Measurements from ENCODE around the gene PRKCG. TPM values are rescaled to one million over a fixed set of nuclear protein-coding genes. Genes with fewer than 3 reads are reported as not detected.

The PRKCG gene
- total RNA-seq, 2 experiments from 2014 or later: 0.40 to 0.45 TPM

DNA sequence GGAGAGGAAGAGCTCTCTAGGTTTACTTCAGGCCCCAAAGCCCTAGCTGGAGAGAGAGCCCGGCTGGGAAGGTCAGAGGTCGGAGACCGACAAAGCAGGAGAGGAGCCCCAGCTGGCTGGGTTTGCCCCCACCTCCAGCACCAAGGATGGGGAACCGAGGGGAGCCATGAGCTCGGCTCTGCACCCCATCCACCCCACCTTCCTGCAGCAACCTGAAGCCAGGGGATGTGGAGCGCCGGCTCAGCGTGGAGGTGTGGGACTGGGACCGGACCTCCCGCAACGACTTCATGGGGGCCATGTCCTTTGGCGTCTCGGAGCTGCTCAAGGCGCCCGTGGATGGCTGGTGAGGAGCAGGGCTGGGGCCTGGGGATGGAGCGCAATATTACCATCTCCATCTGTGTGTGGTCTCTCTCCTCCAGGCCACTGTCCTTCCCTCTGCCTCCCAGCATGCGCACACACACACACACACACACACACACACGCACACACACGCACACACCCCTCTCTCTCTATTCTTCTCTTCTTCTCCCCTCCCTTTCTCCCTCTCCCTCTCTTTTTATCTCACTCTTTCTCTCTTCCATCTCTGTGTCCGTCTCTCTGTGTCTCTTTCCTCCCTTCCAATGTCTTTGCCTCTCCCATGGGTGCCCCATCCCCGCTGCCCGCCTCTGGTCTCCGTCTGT is 10.4 kb downstream of the PRKCG start:
- H3K4me3 Mint-ChIP-seq: no peak overlapping the region
- H3K27ac Mint-ChIP-seq: no peak overlapping the region
- no peaks in the 10 kb centered on the region for H3K36me3 Mint-ChIP-seq (ENCODE audit: low read depth)
- POLR2A ChIA-PET: no interaction called here
- CTCF ChIA-PET: no interaction called here
- no peaks in the 10 kb centered on the region for H3K9me3 Mint-ChIP-seq
- H3K4me1 Mint-ChIP-seq: peaks cover 5% of the 10 kb centered on the region
- H3K27me3 Mint-ChIP-seq: no peaks in the 10 kb centered on the region
- no peak for DNase-seq

DNA sequence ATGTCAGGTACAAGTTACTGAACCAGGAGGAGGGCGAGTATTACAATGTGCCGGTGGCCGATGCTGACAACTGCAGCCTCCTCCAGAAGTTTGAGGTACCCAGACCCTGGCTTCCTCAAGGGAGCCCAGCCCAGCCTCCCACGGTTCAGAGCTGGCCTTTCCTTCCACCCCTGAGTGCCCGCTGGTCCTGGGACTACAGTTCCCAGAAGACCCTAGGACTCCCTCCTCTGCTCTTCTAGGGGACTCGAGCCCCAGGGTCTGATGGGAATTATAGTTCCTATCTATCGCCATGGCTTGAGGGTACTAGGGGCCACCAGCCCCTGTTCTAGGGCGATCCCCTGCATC is 11.0 kb downstream of the PRKCG start:
- Mint-ChIP-seq H3K4me3 (no peak overlapping the region), H3K9me3 (no peaks in the 10 kb centered on the region), H3K36me3 (ENCODE audit: low read depth) (no peaks in the 10 kb centered on the region), H3K27ac (no peak overlapping the region), H3K4me1 (peaks cover 5% of the 10 kb centered on the region), H3K27me3 (peaks cover 2% of the 10 kb centered on the region)
- no peak for DNase-seq
- POLR2A ChIA-PET: no interaction called here
- CTCF ChIA-PET: interaction anchor here (0.5 kb wide), 1 partner anchor 180 kb away, joined by 3 read pairs; no protein-coding TSS in a partner anchor

DNA sequence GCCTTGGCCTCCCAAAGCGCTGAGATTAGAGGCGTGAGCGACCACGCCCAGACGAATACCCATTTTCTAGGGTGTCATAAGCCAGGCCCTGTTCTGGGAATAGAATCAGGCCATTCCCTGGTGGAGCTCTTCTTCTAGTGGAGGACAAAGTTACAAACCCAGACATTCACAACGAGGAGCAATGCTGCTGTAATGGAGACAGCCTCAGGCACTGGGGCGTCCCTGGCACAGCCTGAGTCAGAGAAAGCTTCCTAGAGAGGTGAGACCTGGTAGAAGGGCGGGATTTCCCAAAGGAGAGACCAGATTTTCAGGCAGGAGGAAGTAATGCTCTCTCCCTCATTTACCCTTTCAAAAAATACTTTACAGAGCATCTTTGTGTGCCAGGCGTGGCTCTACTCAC is 12.7 kb downstream of the PRKCG start:
- H3K36me3 Mint-ChIP-seq (ENCODE audit: low read depth): no peaks in the 10 kb centered on the region
- no peaks in the 10 kb centered on the region for H3K9me3 Mint-ChIP-seq
- POLR2A ChIA-PET: no interaction called here
- CTCF ChIA-PET: interaction anchor here (1.1 kb wide), 1 partner anchor 13 kb away, joined by 3 read pairs; the partner anchor contains the start of gene PRKCG
- DNase-seq: no peak
- peaks cover 6% of the 10 kb centered on the region for H3K27me3 Mint-ChIP-seq
- H3K27ac Mint-ChIP-seq: peak overlapping the region; percentile 13
- H3K4me3 Mint-ChIP-seq: no peak overlapping the region
- peaks cover 12% of the 10 kb centered on the region for H3K4me1 Mint-ChIP-seq

DNA sequence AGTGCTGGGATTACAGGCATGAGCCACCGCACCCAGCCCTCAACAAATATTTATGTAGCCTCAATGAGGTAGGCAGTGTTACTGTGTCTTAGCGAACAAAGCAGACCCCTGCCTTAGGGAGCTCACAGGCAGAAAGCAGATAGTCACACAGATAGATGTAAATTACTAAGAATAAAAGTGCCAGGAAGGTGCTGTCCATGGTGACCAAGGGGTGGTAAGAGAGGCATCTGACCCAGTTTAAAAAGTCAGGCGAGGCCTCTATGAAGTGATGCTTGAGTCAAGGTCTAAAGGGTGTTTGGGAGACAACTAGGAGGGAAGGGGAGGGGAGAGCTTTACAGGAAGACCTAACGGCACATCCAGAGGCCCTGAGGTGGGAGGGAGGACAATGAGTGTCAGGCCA is 14.7 kb downstream of the PRKCG start:
- POLR2A ChIA-PET: no interaction called here
- no peak for DNase-seq
- no peaks in the 10 kb centered on the region for H3K36me3 Mint-ChIP-seq (ENCODE audit: low read depth)
- no peaks in the 10 kb centered on the region for H3K9me3 Mint-ChIP-seq
- H3K4me1 Mint-ChIP-seq: peaks cover 7% of the 10 kb centered on the region
- H3K27ac Mint-ChIP-seq: no peak overlapping the region
- H3K4me3 Mint-ChIP-seq: no peak overlapping the region
- peaks cover 6% of the 10 kb centered on the region for H3K27me3 Mint-ChIP-seq
- CTCF ChIA-PET: interaction anchor here (0.5 kb wide), 1 partner anchor 734 kb away, joined by 4 read pairs; no protein-coding TSS in a partner anchor

DNA sequence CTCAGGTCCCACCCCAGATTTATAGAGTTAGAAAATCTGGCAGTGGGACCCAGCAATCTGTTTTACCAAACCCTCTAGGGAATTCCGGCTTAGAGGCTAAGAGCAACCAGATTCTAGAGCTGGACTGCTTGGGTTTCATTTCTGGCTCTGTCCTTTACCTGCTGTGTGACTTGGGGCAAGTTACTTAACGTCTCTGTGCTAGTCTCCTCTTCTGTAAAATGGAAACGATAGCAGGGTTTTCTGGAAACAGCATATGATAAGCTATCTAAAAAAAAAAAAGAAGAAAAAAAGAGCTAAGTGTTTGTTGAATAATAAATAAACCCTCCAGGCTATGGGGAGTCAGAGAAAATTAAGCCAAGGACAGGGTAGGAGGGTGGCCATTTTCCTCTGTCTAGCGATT is 15.5 kb downstream of the PRKCG start:
- peaks cover 6% of the 10 kb centered on the region for H3K27me3 Mint-ChIP-seq
- no peak overlapping the region for H3K27ac Mint-ChIP-seq
- ChIA-PET CTCF (interaction anchor here (0.5 to 0.7 kb wide), 2 partner anchors 282 to 735 kb away, joined by 3 to 4 read pairs; no protein-coding TSS in a partner anchor), POLR2A (no interaction called here)
- H3K36me3 Mint-ChIP-seq (ENCODE audit: low read depth): no peaks in the 10 kb centered on the region
- no peaks in the 10 kb centered on the region for H3K9me3 Mint-ChIP-seq
- peaks cover 7% of the 10 kb centered on the region for H3K4me1 Mint-ChIP-seq
- DNase-seq: no peak
- no peak overlapping the region for H3K4me3 Mint-ChIP-seq

DNA sequence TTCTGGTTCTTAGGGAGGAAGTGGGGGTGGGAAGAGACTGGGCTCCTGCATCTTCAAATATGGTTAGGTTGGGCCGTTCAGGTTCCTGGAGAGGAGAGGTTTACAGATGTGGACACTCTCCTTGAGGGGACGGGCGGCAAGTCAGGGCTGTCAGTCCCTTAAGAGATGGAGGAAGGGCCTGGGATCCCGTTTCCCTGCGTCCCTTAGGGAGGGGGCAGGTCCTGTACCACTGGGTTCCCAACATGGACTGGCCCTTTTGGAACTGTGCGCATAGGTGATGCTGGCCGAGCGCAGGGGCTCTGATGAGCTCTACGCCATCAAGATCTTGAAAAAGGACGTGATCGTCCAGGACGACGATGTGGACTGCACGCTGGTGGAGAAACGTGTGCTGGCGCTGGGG is 16.2 kb downstream of the PRKCG start:
- no peak overlapping the region for H3K27ac Mint-ChIP-seq
- no peaks in the 10 kb centered on the region for H3K9me3 Mint-ChIP-seq
- POLR2A ChIA-PET: no interaction called here
- CTCF ChIA-PET: interaction anchor here (0.7 kb wide), 1 partner anchor 281 kb away, joined by 3 read pairs; no protein-coding TSS in a partner anchor
- no peaks in the 10 kb centered on the region for H3K36me3 Mint-ChIP-seq (ENCODE audit: low read depth)
- peaks cover 6% of the 10 kb centered on the region for H3K27me3 Mint-ChIP-seq
- no peak for DNase-seq
- peaks cover 7% of the 10 kb centered on the region for H3K4me1 Mint-ChIP-seq
- no peak overlapping the region for H3K4me3 Mint-ChIP-seq

DNA sequence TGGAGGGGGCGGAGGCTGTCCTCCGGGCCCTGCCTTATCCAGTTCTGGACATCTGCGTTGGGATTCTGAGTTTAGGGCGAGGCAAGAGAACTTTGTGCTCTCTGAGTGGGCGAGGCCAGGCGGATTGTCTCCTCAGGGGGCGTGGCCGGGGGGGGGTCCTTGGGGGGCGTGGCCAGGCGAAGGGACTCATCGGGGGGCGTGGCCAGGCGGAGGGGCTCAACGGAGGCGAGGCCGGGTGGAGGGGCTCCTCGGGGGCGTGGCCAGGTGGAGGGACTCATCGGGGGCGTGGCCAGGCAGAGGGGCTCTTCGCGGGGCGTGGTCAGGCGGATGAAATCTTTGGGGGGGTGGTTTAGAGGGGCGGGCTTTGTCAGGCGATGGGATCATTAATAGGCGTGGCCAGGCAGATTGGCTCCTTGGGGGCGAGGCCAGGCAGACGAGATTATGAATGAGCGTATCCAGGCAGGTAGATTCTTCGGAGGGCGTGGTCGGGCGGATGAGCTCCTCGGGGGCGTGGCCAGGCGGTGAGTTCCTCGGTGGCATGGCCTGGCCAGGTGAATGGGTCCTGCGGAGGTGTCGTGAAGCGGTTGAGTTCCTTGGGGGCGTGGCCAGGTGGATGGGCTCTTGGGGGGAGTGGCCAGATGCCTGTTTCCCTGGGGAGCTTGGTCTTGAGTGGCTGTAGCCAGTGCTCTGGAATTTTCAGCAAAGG is 16.8 kb downstream of the PRKCG start:
- ChIA-PET POLR2A (no interaction called here), CTCF (no interaction called here)
- Mint-ChIP-seq H3K9me3 (no peaks in the 10 kb centered on the region), H3K4me3 (no peak overlapping the region), H3K27me3 (peaks cover 6% of the 10 kb centered on the region), H3K36me3 (ENCODE audit: low read depth) (no peaks in the 10 kb centered on the region), H3K27ac (no peak overlapping the region), H3K4me1 (peaks cover 7% of the 10 kb centered on the region)
- DNase-seq: no peak

DNA sequence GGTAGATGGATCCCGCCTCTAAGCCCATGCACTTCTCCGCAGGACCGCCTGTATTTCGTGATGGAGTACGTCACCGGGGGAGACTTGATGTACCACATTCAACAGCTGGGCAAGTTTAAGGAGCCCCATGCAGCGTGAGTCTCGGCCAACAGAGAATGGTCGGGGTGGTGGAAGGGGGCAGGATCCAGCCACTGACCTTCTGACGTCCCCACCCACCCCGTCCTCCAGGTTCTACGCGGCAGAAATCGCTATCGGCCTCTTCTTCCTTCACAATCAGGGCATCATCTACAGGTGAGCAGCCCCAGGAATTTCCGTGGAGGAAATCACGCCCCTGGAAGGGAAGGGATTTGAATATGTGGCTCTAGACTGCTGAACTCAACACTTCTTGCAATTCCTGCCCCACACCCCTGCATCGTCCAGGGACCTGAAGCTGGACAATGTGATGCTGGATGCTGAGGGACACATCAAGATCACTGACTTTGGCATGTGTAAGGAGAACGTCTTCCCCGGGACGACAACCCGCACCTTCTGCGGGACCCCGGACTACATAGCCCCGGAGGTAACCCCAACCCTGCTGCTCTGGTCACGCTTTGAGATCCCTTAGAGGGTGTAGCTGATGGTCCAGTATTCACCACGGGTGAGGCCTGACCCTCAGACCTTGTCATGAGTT is 18.3 kb downstream of the PRKCG start:
- POLR2A ChIA-PET: no interaction called here

DNA sequence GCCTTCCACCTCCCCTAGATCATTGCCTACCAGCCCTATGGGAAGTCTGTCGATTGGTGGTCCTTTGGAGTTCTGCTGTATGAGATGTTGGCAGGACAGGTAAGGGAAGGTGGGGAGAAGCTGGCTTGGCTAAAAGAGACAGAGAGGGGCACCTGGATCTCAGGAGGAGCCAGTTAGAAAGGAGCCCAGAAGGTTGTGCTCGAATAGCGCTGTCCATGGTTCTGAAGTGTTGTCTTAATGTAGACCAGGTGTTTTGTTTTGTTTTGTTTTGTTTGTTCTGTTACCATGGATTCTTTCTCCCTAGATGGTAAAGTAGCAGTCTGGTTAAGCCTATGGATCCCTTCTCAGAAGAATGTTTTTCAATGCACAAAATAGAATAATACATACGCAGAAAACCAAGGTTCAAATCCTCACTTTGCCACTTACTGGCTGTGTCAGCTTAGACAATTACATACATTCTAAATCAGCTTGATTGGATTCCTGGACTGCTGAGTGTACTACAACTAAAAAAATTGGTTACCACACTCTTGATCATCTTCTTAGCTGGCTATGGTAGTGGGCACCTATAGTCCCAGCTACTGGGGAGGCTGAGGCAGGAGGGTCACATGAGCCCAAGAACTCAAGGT is 21.2 kb downstream of the PRKCG start:
- Mint-ChIP-seq H3K9me3 (no peaks in the 10 kb centered on the region), H3K36me3 (ENCODE audit: low read depth) (no peaks in the 10 kb centered on the region), H3K27me3 (peaks cover 36% of the 10 kb centered on the region), H3K27ac (no peak overlapping the region), H3K4me3 (no peak overlapping the region), H3K4me1 (peaks cover 19% of the 10 kb centered on the region)
- peak; percentile 72 for DNase-seq
- ChIA-PET POLR2A (no interaction called here), CTCF (no interaction called here)

More for the DNA sequence above, 18.3 kb downstream of the PRKCG start:
- peaks cover 16% of the 10 kb centered on the region for H3K27me3 Mint-ChIP-seq
- H3K27ac Mint-ChIP-seq: no peak overlapping the region
- H3K4me3 Mint-ChIP-seq: no peak overlapping the region
- DNase-seq: no peak
- H3K4me1 Mint-ChIP-seq: peaks cover 10% of the 10 kb centered on the region
- CTCF ChIA-PET: no interaction called here
- no peaks in the 10 kb centered on the region for H3K9me3 Mint-ChIP-seq
- no peaks in the 10 kb centered on the region for H3K36me3 Mint-ChIP-seq (ENCODE audit: low read depth)

DNA sequence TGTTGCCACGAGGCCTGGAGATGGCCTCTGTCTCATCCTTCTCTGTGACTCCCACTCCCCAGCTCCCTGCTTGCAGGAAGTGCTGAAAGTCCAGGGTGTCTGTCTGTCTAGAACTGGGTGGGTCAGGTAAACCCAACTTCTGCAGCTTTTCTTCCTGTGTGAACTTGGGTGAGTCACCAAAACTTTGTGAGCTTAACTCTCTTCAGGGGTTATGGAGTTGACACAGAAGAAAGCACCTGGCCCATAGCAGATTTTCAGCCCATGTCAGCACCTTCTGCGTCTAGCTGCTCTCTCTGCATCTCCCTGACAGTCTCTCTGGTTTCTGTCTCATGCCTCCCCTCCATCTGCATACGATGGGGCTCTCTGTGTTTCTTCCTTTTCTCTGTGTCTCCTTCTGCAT is 22.9 kb downstream of the PRKCG start:
- CTCF ChIA-PET: interaction anchor here (0.6 kb wide), 1 partner anchor 1906 kb away, joined by 3 read pairs; no protein-coding TSS in a partner anchor
- H3K27ac Mint-ChIP-seq: no peak overlapping the region
- peaks cover 16% of the 10 kb centered on the region for H3K4me1 Mint-ChIP-seq
- POLR2A ChIA-PET: no interaction called here
- no peaks in the 10 kb centered on the region for H3K36me3 Mint-ChIP-seq (ENCODE audit: low read depth)
- H3K27me3 Mint-ChIP-seq: peaks cover 48% of the 10 kb centered on the region
- H3K4me3 Mint-ChIP-seq: no peak overlapping the region
- DNase-seq: no peak
- H3K9me3 Mint-ChIP-seq: no peaks in the 10 kb centered on the region

DNA sequence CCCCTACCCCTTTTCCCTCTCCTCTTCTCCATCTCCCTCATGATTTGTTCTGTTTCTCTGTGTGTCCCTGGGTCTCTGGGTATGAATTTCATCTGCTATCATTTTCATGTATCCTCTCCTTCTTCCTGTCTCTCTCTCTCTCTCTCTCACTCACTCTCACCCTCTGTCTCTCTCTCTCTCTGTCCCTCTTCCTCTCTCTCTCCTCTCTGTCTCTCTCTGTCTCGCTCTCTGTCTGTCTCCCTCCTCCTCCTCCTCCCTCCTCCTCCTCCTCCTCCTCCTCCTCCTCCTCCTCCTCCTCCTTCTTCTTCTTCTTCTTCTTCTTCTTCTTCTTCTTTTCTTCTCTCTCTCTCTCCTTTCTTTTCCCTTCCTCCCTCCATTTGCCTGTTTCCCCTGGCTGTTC is 23.8 kb downstream of the PRKCG start:
- POLR2A ChIA-PET: no interaction called here

DNA sequence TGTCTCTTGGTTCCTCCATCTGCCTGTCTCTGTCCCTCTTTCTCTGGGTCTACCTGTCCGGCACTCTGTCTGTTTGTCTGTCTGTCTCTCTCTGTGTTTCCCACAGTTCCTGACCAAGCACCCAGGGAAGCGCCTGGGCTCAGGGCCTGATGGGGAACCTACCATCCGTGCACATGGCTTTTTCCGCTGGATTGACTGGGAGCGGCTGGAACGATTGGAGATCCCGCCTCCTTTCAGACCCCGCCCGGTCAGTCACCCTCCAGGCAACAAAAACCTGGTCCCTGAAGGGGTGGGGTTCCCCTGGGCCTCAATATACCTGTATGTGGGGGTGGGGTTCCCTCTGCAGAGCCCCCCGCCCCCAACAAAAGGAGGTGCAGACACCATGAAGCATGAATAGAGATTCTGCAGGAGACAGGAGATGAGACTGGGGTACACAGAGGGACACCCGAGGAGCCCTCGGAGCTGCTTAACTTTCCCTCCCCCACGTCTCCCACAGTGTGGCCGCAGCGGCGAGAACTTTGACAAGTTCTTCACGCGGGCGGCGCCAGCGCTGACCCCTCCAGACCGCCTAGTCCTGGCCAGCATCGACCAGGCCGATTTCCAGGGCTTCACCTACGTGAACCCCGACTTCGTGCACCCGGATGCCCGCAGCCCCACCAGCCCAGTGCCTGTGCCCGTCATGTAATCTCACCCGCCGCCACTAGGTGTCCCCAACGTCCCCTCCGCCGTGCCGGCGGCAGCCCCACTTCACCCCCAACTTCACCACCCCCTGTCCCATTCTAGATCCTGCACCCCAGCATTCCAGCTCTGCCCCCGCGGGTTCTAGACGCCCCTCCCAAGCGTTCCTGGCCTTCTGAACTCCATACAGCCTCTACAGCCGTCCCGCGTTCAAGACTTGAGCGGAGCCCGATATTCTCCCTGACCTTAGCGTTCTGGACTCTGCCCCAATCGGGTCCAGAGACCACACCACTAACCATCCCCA is 24.5 kb downstream of the PRKCG start:
- POLR2A ChIA-PET: no interaction called here
- no peak overlapping the region for H3K4me3 Mint-ChIP-seq

More for the DNA sequence above, 23.8 kb downstream of the PRKCG start:
- CTCF ChIA-PET: no interaction called here
- DNase-seq: no peak
- H3K36me3 Mint-ChIP-seq (ENCODE audit: low read depth): no peaks in the 10 kb centered on the region
- no peaks in the 10 kb centered on the region for H3K9me3 Mint-ChIP-seq
- H3K4me3 Mint-ChIP-seq: no peak overlapping the region
- peaks cover 56% of the 10 kb centered on the region for H3K27me3 Mint-ChIP-seq
- no peak overlapping the region for H3K27ac Mint-ChIP-seq
- peaks cover 16% of the 10 kb centered on the region for H3K4me1 Mint-ChIP-seq

More for the DNA sequence above, 24.5 kb downstream of the PRKCG start:
- CTCF ChIA-PET: interaction anchor here (0.6 kb wide), 2 partner anchors 140 to 510 kb away, joined by 3 to 6 read pairs; no protein-coding TSS in a partner anchor
- no peaks in the 10 kb centered on the region for H3K9me3 Mint-ChIP-seq
- DNase-seq: peak; percentile 62
- H3K4me1 Mint-ChIP-seq: peaks cover 16% of the 10 kb centered on the region
- peaks cover 60% of the 10 kb centered on the region for H3K27me3 Mint-ChIP-seq
- H3K27ac Mint-ChIP-seq: no peak overlapping the region
- H3K36me3 Mint-ChIP-seq (ENCODE audit: low read depth): no peaks in the 10 kb centered on the region
